CD14-positive monocyte (primary cell): ENCODE measurements around the gene PCDH19. TPM values are rescaled to one million over a fixed set of nuclear protein-coding genes. Genes with fewer than 3 reads are reported as not detected.
"Not testable (repeated sequence)": the region's sequence is repeated elsewhere in the genome, so short reads cannot be mapped to it uniquely, and the experiment has no call there.

ENCODE experiments used
- DNase-seq, 3 donors: peaks; one replicate each; pipeline ENCODE4 v3.0.0-alpha.2; 2011 to 2022
- H2AFZ ChIP-seq: 2 replicates; pipeline ENCODE4 v1.6.0; 2012; ENCODE audit warnings: mild to moderate bottlenecking, low read depth, low read length, inconsistent platforms; ENCODE audit not compliant: insufficient read depth, poor library complexity, severe bottlenecking
- H3K27ac ChIP-seq, 2 donors: 1 replicate in 1 of 2; 2 replicates in 1 of 2; pipeline ENCODE4 v1.5.1; 2012 to 2013; ENCODE audit warnings: low read length in 2 of 2, control low read depth in 1 of 2, inconsistent platforms in 1 of 2, low read depth in 1 of 2, mild to moderate bottlenecking in 1 of 2
- H3K27me3 ChIP-seq, 2 donors: one replicate each; pipeline versions ENCODE4 v1.6.0 to v1.6.1; 2011 to 2013; ENCODE audit warnings: low read length in 2 of 2; ENCODE audit not compliant: control insufficient read depth in 2 of 2, insufficient read depth in 2 of 2
- H3K36me3 ChIP-seq, 2 donors: replicated peaks in 1 of 2; 1 replicate in 1 of 2; 2 replicates in 1 of 2; pipeline versions ENCODE4 v1.5.1 to v1.6.1; 2012 to 2013; ENCODE audit warnings: low read length in 2 of 2, control low read depth in 1 of 2, inconsistent platforms in 1 of 2, mild to moderate bottlenecking in 1 of 2; ENCODE audit not compliant: insufficient read depth in 2 of 2, control insufficient read depth in 1 of 2
- H3K4me1 ChIP-seq, 2 donors: 1 replicate in 1 of 2; 2 replicates in 1 of 2; pipeline versions ENCODE4 v1.5.1 to v1.6.1; 2012 to 2013; ENCODE audit warnings: low read length in 2 of 2, control low read depth in 1 of 2, inconsistent platforms in 1 of 2, mild to moderate bottlenecking in 1 of 2, moderate library complexity in 1 of 2; ENCODE audit not compliant: insufficient read depth in 2 of 2, control insufficient read depth in 1 of 2
- H3K4me2 ChIP-seq: replicated peaks from 2 replicates; pipeline ENCODE3; 2012; ENCODE audit warnings: low read length, moderate library complexity, mild to moderate bottlenecking; ENCODE audit not compliant: poor library complexity, severe bottlenecking; ENCODE audit errors: extremely low read depth
- H3K4me3 ChIP-seq, 3 experiments: fragments of 200-600 bp in 1 of 3; sonication (generic) in 1 of 3; replicated peaks in 1 of 3; 1 replicate in 2 of 3; 2 replicates in 1 of 3; pipeline ENCODE4 v1.5.1; 2011 to 2013; ENCODE audit warnings: low read length in 3 of 3, mild to moderate bottlenecking in 3 of 3, control low read depth in 2 of 3, low read depth in 2 of 3, inconsistent platforms in 1 of 3, moderate library complexity in 1 of 3
- H3K79me2 ChIP-seq: 2 replicates; pipeline ENCODE4 v1.6.0; 2012; ENCODE audit warnings: mild to moderate bottlenecking, control low read depth, inconsistent platforms, low read length, moderate library complexity; ENCODE audit not compliant: insufficient read depth
- H3K9ac ChIP-seq: 2 replicates; pipeline ENCODE4 v1.6.0; 2017; ENCODE audit warnings: low read length, mild to moderate bottlenecking; ENCODE audit not compliant: insufficient read depth, poor library complexity, severe bottlenecking
- H3K9me3 ChIP-seq, 2 donors: replicated peaks in 1 of 2; 1 replicate in 1 of 2; 2 replicates in 1 of 2; pipeline versions ENCODE4 v1.5.1 to v1.6.1; 2012 to 2013; ENCODE audit warnings: low read length in 2 of 2, control low read depth in 1 of 2; ENCODE audit not compliant: control insufficient read depth in 1 of 2, insufficient read depth in 1 of 2
- H4K20me1 ChIP-seq: 2 replicates; pipeline ENCODE4 v1.6.0; 2012; ENCODE audit warnings: mild to moderate bottlenecking, low read length, control low read depth, moderate library complexity; ENCODE audit not compliant: insufficient read depth
- H3K27ac Mint-ChIP-seq, 7 donors: one replicate each; pipeline ENCODE4 v1.8.0; 2020; ENCODE audit warnings: mild to moderate bottlenecking in 7 of 7, mixed read lengths in 7 of 7, moderate library complexity in 6 of 7, inconsistent platforms in 2 of 7
- H3K27me3 Mint-ChIP-seq, 3 donors: one replicate each; pipeline ENCODE4 v1.8.0; 2021 to 2022; ENCODE audit warnings: low read depth in 3 of 3, mild to moderate bottlenecking in 3 of 3, mixed read lengths in 3 of 3, moderate library complexity in 3 of 3, inconsistent platforms in 1 of 3
- H3K36me3 Mint-ChIP-seq, 2 donors: one replicate each; pipeline ENCODE4 v1.8.0; 2020; ENCODE audit warnings: mixed read lengths in 2 of 2, inconsistent platforms in 1 of 2, mild to moderate bottlenecking in 1 of 2
- H3K4me1 Mint-ChIP-seq: one replicate; pipeline ENCODE4 v1.8.0; 2020; ENCODE audit warnings: mild to moderate bottlenecking, mixed read lengths
- H3K4me3 Mint-ChIP-seq, 2 donors: one replicate each; pipeline ENCODE4 v1.8.0; 2020; ENCODE audit warnings: mild to moderate bottlenecking in 2 of 2, mixed read lengths in 2 of 2, moderate library complexity in 1 of 2
- H3K9me3 Mint-ChIP-seq, 7 donors: one replicate each; pipeline ENCODE4 v1.8.0; 2020 to 2022; ENCODE audit warnings: mixed read lengths in 7 of 7, mild to moderate bottlenecking in 6 of 7, moderate library complexity in 6 of 7, inconsistent platforms in 2 of 7
- WGBS: methylation state at CpG from one replicate; pipeline ENCODE4 v1.1.5; 2013; ENCODE audit warnings: missing lambda C conversion rate; ENCODE audit not compliant: insufficient coverage; 5-methylcytosine and 5-hydroxymethylcytosine counted together
- intact Hi-C, 2 donors: fragments of 100-400 bp; cut with micrococcal nuclease; formaldehyde crosslinking; loops; one replicate each; pipeline versions ENCODE4 v1.15.0 to v1.15.1; 2023
- polyA plus RNA-seq, 3 donors: library from polyadenylated mRNA; depleted of rRNA in 1 of 3; unstranded in 2 of 3; stranded (reverse) in 1 of 3; fragments of 300-500 nt in 2 of 3; fragments of >200 nt in 1 of 3; fragmentation: Illumina TruSeq in 2 of 3; gene quantifications; 1 replicate in 2 of 3; 2 replicates in 1 of 3; pipeline ENCODE4 v1.2.3, GENCODE V29; 2012 to 2021
- TF ChIP-seq, protein P1 (sequence below): fragments of 200-600 bp; IDR thresholded peaks from one replicate; pipeline ENCODE4 v1.8.0; 2022; ENCODE audit warnings: antibody characterized with exemption, mild to moderate bottlenecking

The PCDH19 gene
- polyA plus RNA-seq, 3 donors = not detected

DNA sequence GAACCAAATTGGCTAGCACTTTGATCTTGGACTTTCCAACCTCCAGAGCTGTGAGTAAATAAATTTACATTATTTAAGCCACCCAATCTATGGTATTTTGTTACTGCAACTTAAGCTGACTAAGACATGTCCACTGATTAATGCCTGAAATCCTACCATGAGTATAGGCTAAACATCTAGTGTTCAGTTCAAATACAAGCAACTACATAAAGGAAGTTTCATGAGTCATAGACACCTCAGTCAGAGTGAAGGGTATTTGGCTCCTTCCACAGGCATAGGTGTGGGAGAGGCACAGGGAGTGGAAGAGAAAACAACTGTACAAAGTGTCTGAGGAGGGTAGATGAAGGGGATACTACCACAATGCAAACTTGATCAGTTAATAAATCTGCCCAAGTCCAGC lies 35.5 kb upstream of the PCDH19 start:
- no peaks in the 10 kb centered on the region for H3K4me1 ChIP-seq
- H3K4me3 ChIP-seq = no peak overlapping the region
- DNase-seq = no peak
- Mint-ChIP-seq H3K9me3 (no peaks in the 10 kb centered on the region), H3K4me1 (no peaks in the 10 kb centered on the region), H3K27ac (no peak overlapping the region), H3K27me3 (peaks cover 0 to 3% (median 0%) of the 10 kb centered on the region in 3 donors), H3K4me3 (no peak overlapping the region), H3K36me3 (no peaks in the 10 kb centered on the region)
- no peaks in the 10 kb centered on the region for H3K36me3 ChIP-seq
- no peak overlapping the region for H3K4me2 ChIP-seq
- TF ChIP-seq, protein P1, sequence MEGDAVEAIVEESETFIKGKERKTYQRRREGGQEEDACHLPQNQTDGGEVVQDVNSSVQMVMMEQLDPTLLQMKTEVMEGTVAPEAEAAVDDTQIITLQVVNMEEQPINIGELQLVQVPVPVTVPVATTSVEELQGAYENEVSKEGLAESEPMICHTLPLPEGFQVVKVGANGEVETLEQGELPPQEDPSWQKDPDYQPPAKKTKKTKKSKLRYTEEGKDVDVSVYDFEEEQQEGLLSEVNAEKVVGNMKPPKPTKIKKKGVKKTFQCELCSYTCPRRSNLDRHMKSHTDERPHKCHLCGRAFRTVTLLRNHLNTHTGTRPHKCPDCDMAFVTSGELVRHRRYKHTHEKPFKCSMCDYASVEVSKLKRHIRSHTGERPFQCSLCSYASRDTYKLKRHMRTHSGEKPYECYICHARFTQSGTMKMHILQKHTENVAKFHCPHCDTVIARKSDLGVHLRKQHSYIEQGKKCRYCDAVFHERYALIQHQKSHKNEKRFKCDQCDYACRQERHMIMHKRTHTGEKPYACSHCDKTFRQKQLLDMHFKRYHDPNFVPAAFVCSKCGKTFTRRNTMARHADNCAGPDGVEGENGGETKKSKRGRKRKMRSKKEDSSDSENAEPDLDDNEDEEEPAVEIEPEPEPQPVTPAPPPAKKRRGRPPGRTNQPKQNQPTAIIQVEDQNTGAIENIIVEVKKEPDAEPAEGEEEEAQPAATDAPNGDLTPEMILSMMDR = no peak
- no peaks in the 10 kb centered on the region for H3K9me3 ChIP-seq
- H3K79me2 ChIP-seq = no peaks in the 10 kb centered on the region
- H4K20me1 ChIP-seq = no peaks in the 10 kb centered on the region
- no peaks in the 10 kb centered on the region for H3K27me3 ChIP-seq
- H2AFZ ChIP-seq = no peak overlapping the region
- no peak overlapping the region for H3K9ac ChIP-seq
- H3K27ac ChIP-seq = no peak overlapping the region
- intact Hi-C loops = no loop called here

DNA sequence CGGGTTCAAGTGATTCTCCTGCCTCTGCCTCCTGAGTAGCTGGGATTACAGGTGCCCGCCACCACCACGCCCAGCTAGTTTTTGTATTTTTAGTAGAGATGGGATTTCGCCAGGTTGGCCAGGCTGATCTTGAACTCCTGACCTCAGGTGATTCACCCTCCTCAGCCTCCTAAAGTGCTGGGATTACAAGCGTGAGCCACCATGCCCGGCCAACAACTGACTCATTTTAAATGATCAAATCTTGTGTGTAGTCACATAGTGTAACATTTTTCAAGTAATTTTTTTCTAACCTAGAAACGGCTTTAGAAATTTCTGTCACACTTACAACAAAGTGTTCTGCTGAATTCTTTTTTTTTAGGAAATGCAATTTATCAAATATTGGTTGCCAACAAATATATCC lies 31.2 kb upstream of the PCDH19 start:
- H3K9me3 ChIP-seq, H3K9me3 Mint-ChIP-seq: not testable (repeated sequence)

More for the DNA sequence above, 31.2 kb upstream of the PCDH19 start:
- intact Hi-C loops, H3K9ac ChIP-seq, H2AFZ ChIP-seq, H3K27ac ChIP-seq, H3K36me3 ChIP-seq, H4K20me1 ChIP-seq, H3K79me2 ChIP-seq, H3K4me1 Mint-ChIP-seq, H3K4me1 ChIP-seq, H3K27me3 Mint-ChIP-seq, H3K36me3 Mint-ChIP-seq, DNase-seq, H3K4me3 Mint-ChIP-seq, H3K27ac Mint-ChIP-seq, H3K4me3 ChIP-seq, H3K27me3 ChIP-seq, H3K4me2 ChIP-seq: not testable (repeated sequence)
- WGBS = no CpG with 5 or more reads among the region's 7 CpGs
